Thymus (tissue), 11 donors: ENCODE measurements around the gene USP53. TPM values are rescaled to one million over a fixed set of nuclear protein-coding genes. Genes with fewer than 3 reads are reported as not detected.
"Not testable (repeated sequence)": the region's sequence is repeated elsewhere in the genome, so short reads cannot be mapped to it uniquely, and the experiment has no call there.

Experiments
- DNase-seq, 9 donors: peaks; one replicate each; pipeline ENCODE4 v3.0.0-alpha.2; 2013; ENCODE audit warnings: low spot score in 9 of 9, low read depth in 6 of 9, missing footprints in 1 of 9
- H3K27ac ChIP-seq, 2 donors: one replicate each; pipeline ENCODE4 v1.5.1; 2013; ENCODE audit warnings: control low read depth in 1 of 2, low read depth in 1 of 2, low read length in 1 of 2, mild to moderate bottlenecking in 1 of 2, moderate library complexity in 1 of 2
- H3K27me3 ChIP-seq, 2 donors: one replicate each; pipeline ENCODE4 v1.5.1; 2013; ENCODE audit warnings: low read length in 1 of 2; ENCODE audit not compliant: control insufficient read depth in 2 of 2, insufficient read depth in 1 of 2
- H3K36me3 ChIP-seq, 2 donors: one replicate each; pipeline ENCODE4 v1.5.1; 2013; ENCODE audit warnings: low read length in 1 of 2, mild to moderate bottlenecking in 1 of 2, moderate library complexity in 1 of 2; ENCODE audit not compliant: control insufficient read depth in 2 of 2, insufficient read depth in 2 of 2
- H3K4me1 ChIP-seq, 2 donors: one replicate each; pipeline ENCODE4 v1.5.1; 2013; ENCODE audit warnings: low read length in 2 of 2; ENCODE audit not compliant: control insufficient read depth in 2 of 2, insufficient read depth in 2 of 2
- H3K4me3 ChIP-seq, 2 donors: one replicate each; pipeline ENCODE4 v1.5.1; 2013; ENCODE audit warnings: low read length in 2 of 2, control low read depth in 1 of 2, mild to moderate bottlenecking in 1 of 2
- H3K9me3 ChIP-seq, 2 donors: one replicate each; pipeline ENCODE4 v1.5.1; 2013; ENCODE audit warnings: low read length in 1 of 2, mild to moderate bottlenecking in 1 of 2; ENCODE audit not compliant: control insufficient read depth in 2 of 2, insufficient read depth in 1 of 2
- WGBS: extraction: QIAGEN DNeasy Blood & Tissue Kit; methylation state at CpG from one replicate; pipeline ENCODE4 v1.1.7; 2013; 5-methylcytosine and 5-hydroxymethylcytosine counted together
- polyA plus RNA-seq: library from polyadenylated mRNA; stranded (reverse); fragments of 200-250 nt; gene quantifications from one replicate; pipeline ENCODE4 v1.2.3, GENCODE V29; 2013
- total RNA-seq: library from RNA; stranded (reverse); fragments of 120-200 nt; gene quantifications from one replicate; pipeline ENCODE4 v1.2.4, GENCODE V29; 2013
- donor health status: healthy.

The USP53 gene
- total and polyA plus RNA-seq, 2 donors: 17.3 to 18.5 TPM

GRCh38 chr4:119337010-119337409 is 124.5 kb downstream of the USP53 start:
- Histone ChIP-seq H3K27me3 (no peaks in the 10 kb centered on the region), H3K36me3 (no peaks in the 10 kb centered on the region), H3K4me1 (no peaks in the 10 kb centered on the region), H3K4me3 (no peak overlapping the region), H3K9me3 (no peaks in the 10 kb centered on the region), H3K27ac (no peak overlapping the region)
- no peak for DNase-seq
- 16% methylated on average over 1 of the region's 1 CpG for WGBS

GRCh38 chr4:119339895-119340294 is 127.4 kb downstream of the USP53 start:
- H3K27me3 ChIP-seq, H3K9me3 ChIP-seq, H3K4me1 ChIP-seq, H3K4me3 ChIP-seq, H3K36me3 ChIP-seq, H3K27ac ChIP-seq, DNase-seq: not testable (repeated sequence)

DNA sequence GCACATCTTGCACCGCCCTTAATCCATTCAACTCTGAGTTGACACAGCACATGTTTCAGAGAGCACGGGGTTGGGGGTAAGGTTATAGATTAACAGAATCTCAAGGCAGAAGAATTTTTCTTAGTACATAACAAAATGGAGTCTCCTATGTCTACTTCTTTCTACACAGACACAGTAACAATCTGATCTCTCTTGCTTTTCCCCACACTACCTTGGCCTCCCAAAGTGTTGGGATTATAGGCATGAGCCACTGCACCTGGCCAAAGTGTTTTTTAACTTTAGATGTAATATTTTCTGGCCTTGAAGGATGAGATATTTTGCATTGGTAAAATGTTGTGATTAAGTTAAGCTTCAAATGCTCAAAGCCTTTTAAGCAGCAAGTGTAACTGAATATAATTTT is 130.8 kb downstream of the USP53 start:
- not testable (repeated sequence) for H3K9me3 ChIP-seq, DNase-seq, H3K4me1 ChIP-seq, H3K36me3 ChIP-seq, H3K4me3 ChIP-seq, H3K27me3 ChIP-seq, H3K27ac ChIP-seq
- no CpG with 5 or more reads among the region's 2 CpGs for WGBS

Other genes with a start within 250 kb of the USP53 start
- 0.33 TPM for gene MYOZ2, start 76.9 kb upstream of the USP53 start, total RNA-seq
- gene MYOZ2, start 76.9 kb upstream of the USP53 start, polyA plus RNA-seq: 0.98 TPM
- 0.28 TPM for gene FABP2, start 109.4 kb downstream of the USP53 start, total RNA-seq
- gene FABP2, start 109.4 kb downstream of the USP53 start, polyA plus RNA-seq: 1.9 TPM